ENCODE results near the gene CFAP43.
"Not testable (repeated sequence)": the region's sequence is repeated elsewhere in the genome, so short reads cannot be mapped to it uniquely, and the experiment has no call there.

The CFAP43 gene

DNA sequence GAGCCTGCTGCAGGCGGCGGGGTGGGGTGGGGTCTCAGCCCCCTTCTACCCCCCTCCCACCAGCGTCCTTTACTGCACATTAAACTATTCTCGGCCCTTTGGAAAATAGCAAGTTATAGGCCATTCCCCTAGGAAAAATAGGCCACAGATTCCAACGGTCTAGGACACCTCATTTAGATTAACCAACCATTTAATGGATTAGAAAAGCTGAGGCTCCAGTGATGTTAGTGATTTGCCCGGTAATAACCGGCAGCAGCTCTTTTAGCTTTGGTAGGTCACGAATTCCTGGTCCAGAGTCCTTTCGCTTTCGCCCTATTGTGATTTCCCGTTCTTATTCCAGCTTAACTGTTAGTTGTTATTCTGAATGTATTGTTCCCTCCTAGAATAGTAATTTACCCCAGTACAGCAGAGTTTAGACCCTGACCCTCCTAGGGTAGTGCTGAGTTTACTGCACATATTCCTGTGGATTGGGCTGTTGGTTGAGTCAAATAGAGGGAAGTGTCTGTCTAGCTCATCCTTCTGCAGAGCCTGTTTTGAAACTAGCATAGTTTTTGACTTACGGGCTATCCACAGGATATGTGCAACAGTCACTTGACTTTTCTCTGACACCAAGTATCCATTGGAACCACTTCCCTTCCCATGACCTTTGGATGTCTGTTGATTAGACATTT is 23.3 kb upstream of the CFAP43 start:
- DNase-seq, result peak; percentile 21

DNA sequence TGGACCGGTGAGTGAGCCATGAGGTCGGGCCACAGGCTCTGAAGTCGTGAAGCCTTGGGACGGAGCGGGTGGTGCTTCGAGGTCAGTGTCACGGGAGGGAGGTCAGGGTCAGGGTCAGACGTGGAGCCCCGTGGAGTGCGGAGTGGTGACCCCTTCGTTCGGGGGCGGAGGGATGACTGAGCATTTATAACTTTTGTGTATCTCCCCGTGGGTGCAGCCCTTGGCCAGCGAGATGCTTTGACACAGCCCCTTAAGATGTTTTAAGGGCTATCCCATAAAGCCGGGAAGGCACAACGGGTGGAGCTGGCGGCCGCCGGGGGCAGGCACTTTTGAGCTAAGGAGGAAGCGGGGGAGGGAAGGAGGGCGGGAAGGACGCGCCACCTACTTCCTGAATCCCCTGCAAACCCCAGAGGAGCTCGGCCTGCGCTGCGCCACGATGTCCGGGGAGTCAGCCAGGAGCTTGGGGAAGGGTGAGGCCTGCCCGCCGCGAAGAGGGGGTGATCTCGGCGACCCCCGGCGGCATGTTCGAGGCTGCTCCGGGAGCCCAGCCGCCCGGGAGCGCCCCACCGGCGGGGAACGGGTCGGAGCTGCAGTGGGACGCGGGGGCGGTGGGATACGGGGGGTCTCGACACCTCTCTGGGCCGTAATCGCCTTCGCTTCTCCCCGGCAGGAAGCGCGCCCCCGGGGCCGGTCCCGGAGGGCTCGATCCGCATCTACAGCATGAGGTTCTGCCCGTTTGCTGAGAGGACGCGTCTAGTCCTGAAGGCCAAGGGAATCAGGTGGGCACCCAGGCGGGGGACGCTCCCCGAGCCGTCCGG is 22.5 kb upstream of the CFAP43 start, which contains the start of gene GSTO1:
Gene GSTO1, plus strand, starts transcription at position 400 of the 818 bp plus-strand sequence. Its CDS starts 37 bp downstream, at position 437.
- DNase-seq, result no peak

- DNase-seq, result no peak
These were observed 21.6 kb upstream of the CFAP43 start for GRCh38 chr10:104253606-104254410.

- no peak for DNase-seq
These were observed 20.9 kb upstream of the CFAP43 start for GRCh38 chr10:104253106-104253505.

DNA sequence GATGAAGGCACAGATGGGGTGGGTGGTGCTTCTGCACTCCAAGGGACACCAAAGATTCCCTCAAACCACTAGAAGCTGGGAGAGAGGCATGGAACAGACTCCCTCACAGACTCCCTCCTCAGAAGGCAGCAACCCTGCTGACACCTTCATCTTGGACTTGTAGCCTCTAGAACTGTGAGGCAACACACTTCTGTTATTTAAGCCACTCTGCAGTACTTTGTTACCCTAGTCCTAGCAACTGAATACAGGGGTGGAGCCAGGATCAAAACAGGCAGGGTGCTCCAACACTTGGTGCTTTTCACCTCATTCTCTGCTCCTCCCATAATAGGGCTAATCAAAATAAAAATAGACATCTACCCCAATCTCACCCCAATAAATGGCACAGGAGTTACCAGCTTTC is 20.2 kb upstream of the CFAP43 start:
- DNase-seq, result no peak

GRCh38 chr10:104251443-104251842 is 19.3 kb upstream of the CFAP43 start:
- no peak for DNase-seq

- no peak for DNase-seq
These were observed 18.2 kb upstream of the CFAP43 start for GRCh38 chr10:104250371-104250770.

GRCh38 chr10:104248931-104249330 is 16.8 kb upstream of the CFAP43 start:
- not testable (repeated sequence) for DNase-seq

- DNase-seq, result no peak
These were observed 15.5 kb upstream of the CFAP43 start for GRCh38 chr10:104247513-104248146.

DNA sequence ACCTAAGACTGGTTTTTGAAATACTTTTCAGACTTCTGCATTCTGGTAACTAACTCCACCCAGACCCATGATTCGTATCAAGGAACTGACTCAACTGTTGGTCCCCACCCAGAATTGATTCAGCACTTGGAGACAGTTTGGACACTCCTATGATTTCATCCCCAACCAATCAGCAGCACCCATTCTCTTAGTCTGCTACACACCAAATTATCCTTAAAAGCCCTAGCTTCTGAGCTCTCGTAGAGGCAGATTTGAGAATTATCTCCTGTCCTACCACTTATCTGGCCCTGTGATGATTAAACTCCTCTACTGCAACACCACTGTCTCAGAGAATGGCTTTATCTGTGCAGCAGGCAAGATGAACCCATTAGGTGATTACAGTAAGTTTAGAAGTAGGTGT is 14.8 kb upstream of the CFAP43 start:
- DNase-seq, result no peak

DNA sequence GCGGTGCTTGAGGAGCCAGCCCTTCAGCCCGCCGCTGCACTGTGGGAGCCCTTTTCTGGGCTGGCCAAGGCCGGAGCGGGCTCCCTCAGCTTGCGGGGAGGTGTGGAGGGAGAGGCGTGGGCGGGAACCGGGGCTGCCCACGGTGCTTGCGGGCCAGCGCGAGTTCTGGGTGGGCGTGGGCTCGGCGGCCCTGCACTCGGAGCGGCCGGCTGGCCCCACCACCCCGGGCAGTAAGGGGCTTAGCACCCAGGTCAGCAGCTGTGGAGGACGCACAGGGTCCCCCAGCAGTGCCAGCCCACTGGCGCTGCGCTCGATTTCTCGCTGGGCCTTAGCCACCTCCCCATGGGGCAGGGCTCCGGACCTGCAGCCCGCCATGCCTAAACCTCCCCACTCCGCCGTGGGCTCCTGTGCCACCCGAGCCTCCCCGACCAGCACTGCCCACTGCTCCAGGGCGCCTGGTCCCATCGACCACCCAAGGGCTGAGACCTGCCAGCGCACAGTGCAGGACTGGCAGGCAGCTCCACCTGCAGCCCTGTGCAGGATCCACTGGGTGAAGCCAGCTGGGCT is 13.0 kb upstream of the CFAP43 start:
- DNase-seq, result no peak

DNA sequence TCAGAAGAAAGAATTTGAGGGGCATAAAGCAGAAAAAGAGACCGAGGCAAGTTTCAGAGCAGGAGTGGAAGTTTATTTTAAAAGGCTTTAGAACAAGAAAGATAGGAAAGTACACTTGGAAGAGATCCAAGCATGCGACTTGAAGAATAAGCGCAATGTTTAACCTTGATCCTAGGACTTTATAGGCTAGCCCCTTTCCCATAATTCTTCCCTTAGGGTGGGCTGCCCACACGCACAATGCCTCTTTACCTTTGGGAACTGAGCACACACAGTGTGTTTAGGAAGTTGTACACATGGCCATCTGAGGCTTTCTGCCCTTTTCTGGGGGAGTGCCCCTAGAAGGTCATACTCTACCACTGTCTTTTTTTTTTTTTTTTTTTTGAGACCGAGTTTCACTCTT is 11.3 kb upstream of the CFAP43 start:
- DNase-seq, result no peak

GRCh38 chr10:104243009-104243408 is 10.8 kb upstream of the CFAP43 start:
- DNase-seq, result not testable (repeated sequence)

GRCh38 chr10:104242545-104242944 is 10.4 kb upstream of the CFAP43 start:
- DNase-seq, result no peak

DNA sequence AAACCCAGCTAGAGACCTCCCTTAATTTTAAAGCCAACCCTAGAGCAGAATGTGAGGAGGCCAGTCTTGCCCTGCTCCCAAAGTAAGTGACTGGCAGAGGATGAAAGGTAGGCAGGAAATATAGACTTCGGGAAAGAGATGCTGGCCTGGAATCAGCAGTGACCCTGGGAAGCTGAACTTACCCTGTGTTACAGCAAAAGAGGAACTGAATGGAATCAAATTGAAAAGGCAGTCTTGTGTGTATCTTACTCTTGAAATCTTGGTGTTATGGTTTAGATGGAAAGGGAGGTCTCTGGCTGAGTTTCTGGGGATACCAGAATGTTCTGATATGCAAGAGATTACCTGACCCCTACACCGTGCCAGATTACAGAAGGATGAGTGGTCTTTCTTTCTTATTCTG is 7.9 kb upstream of the CFAP43 start:
- DNase-seq, result no peak

DNA sequence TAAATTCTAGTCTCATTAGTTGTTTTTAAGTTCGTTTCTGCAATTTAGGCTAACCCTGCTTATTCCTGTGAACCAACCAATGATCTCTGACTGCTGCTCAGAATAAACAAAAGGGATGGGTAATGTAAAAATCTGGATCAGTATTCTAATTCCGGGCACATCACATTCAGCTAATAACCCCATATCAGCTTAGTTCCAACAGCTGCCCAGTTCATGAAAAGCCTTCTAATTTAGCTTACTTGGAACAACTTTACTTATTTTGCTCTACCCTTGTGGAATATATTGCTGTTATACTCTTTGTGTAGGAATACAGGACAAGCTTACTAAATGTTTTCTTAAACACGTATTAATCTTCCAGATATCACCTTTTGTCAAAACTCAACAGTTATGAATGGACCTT is 3.6 kb upstream of the CFAP43 start:
- DNase-seq, result no peak

GRCh38 chr10:104234934-104235333 is 2.8 kb upstream of the CFAP43 start:
- no peak for DNase-seq

DNA sequence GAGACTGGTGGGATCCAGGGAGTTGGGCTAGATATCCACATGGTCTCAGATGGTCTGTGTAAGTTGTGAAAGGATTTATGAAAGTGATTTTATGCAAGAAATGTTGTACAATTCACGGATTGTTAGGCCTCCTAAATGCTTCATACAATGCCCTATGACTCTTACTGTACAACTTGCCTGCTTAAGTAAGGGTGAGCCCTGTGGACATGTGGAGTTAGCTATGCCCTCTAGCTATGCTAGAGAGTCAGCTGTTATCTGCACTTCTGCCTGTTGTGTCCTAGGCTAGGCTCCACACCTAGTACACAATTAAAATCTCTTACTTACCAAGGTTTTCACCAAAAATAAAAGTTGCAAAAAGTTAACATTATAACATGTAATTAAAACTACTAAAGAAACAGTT is 1.7 kb upstream of the CFAP43 start:
- DNase-seq, result no peak

DNA sequence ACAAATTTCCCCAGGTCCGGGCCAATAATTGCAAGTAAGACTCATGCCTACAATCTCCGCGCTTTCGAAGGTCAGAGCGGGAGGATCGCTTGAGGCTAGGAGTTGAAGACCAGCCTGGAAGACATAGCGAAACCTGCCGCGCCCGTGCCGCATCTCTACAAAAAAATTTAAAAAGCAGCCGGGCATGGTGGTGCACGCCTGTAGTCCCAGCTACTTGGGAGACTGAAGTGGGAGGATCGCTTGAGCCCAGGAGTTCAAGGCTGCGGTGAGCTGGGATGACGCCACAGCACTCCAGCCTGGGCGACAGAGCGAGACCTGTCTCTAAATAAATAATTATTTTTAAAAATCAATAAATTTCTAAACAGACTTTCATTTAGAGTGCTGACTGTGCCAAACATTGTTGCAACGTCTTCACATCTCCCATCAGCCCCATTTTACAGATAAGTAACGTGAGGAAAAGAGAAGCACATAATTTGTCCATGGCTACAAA is 494 bp upstream of the CFAP43 start:
- DNase-seq, result no peak

GRCh38 chr10:104230490-104230889 is 1.7 kb downstream of the CFAP43 start:
- no peak for DNase-seq

DNA sequence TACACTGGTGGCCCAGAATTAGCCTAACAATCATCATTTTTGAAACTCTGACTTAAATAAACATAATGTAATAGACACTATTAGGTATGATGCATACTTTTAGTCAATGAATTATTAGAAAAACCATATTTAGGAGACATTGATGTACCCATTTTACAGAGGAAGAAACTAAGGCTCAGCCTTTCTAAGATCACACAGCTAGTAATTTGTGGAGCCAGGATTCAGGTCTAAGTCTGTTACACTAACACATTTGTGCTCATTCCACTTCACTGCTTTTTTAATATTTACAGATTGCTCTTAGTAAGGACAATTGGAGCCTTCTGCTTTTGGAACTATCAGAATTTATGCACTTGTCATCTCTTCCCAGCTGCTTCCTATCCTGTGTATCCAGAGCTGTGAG is 8.9 kb downstream of the CFAP43 start:
- DNase-seq, result no peak

- DNase-seq, result no peak
These were observed 11.6 kb downstream of the CFAP43 start for GRCh38 chr10:104220522-104220921.

DNA sequence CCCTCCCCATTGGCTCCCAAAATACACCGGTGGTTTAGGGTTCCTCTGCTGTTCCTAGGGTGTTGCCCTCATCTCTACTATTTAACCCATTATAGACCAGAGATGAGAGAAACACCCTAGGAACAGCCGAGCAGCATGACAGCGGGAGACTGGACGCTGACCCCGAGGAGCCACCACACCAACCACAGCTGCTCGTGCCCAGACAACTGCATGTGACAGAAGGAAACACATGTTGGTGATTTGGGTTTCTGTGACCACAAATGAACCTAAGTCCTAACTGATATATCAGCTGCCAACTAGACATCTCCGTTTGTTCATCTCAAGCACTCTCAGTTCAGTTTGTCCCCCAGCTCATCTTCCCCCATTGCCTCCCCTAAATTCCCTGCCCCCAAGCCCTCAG is 13.4 kb downstream of the CFAP43 start:
- no peak for DNase-seq

Measured in NCI-H1694 treated with DMSO at 0.1 percent for 48 hours (cell line).